ENCODE data around the gene BRPF1. TPM values are rescaled to one million over a fixed set of nuclear protein-coding genes. Genes with fewer than 3 reads are reported as not detected.

Gene BRPF1
- total and polyA plus RNA-seq, 10 of the 15 experiments (the other 5 are each of a cell fraction or from before 2014, with no cell fraction given): 1.2 to 25.3 (median 13.6) TPM

GRCh38 chr3:9743548-9743947 is 12.0 kb downstream of the BRPF1 start:
- CTCF ChIA-PET: no interaction called here

GRCh38 chr3:9744162-9744561 is 12.6 kb downstream of the BRPF1 start:
- Histone ChIP-seq H3K9me3 (replicated peaks; ENCODE audit: control insufficient read depth, insufficient read depth, low read length) (no peaks in the 10 kb centered on the region), H3K36me3 (ENCODE audit: control insufficient read depth in 2 of 2, insufficient read depth in 2 of 2, low read length in 1 of 2) (peaks cover 42 to 49% of the 10 kb centered on the region in 2 experiments), H3K4me3 (no peak overlapping the region), H3K27me3 (replicated peaks in 1 of 2; ENCODE audit: control insufficient read depth in 2 of 2, insufficient read depth in 2 of 2, low read length in 1 of 2) (no peaks in the 10 kb centered on the region), H2AFZ (ENCODE audit: control insufficient read depth, low read depth, low read length) (no peak overlapping the region), H3K27ac (ENCODE audit: control insufficient read depth, insufficient read depth) (no peak overlapping the region), H3K79me2 (ENCODE audit: control insufficient read depth, insufficient read depth, low read length) (no peaks in the 10 kb centered on the region), H4K20me1 (ENCODE audit: control insufficient read depth, insufficient read depth) (no peaks in the 10 kb centered on the region), H3K4me2 (ENCODE audit: control insufficient read depth, insufficient read depth) (no peak overlapping the region), H3K9ac (ENCODE audit: control insufficient read depth, insufficient read depth, low read length) (no peak overlapping the region), H3K4me1 (ENCODE audit: control insufficient read depth, insufficient read depth, low read length) (no peaks in the 10 kb centered on the region)
- no TSS peak for BruUV-seq (replicated peaks)
- FAIRE-seq (no peak), ATAC-seq (no peak), DNase-seq (ENCODE audit: low read depth, low spot score) (no peak)
- ChIA-PET RAD21 (ENCODE audit: unreplicated experiment) (no interaction called here), POLR2A (interaction anchor here (0.8 kb wide), 1 partner anchor 11 kb away, joined by 3 read pairs; no protein-coding TSS in a partner anchor), SMC1A (ENCODE audit: uncharacterized antibody, unreplicated experiment) (no interaction called here), CTCF (no interaction called here)
- intact Hi-C loops (cut with micrococcal nuclease; ENCODE audit: unreplicated experiment) (no loop called here), in situ Hi-C loops (cut with MboI) (no loop called here)
- WGBS (ENCODE audit: insufficient coverage, insufficient replicate concordance, low lambda C conversion rate, missing lambda C conversion rate): 97% methylated on average over 7 of the region's 13 CpGs
- TF ChIP-seq EGR1 (IDR thresholded peaks at IDR 0.05; ENCODE audit: borderline replicate concordance in 1 of 2, low read depth in 2 of 2, low read length in 2 of 2) (no peak), ATF2 (IDR thresholded peaks at IDR 0.05; ENCODE audit: low read length) (no peak), RELA (IDR thresholded peaks at IDR 0.05; ENCODE audit: borderline replicate concordance, partially characterized antibody) (no peak), NFXL1 (IDR thresholded peaks at IDR 0.05; ENCODE audit: borderline replicate concordance) (no peak), PRDM15 (CRISPR knock-in tag; IDR thresholded peaks at IDR 0.05) (no peak), SIN3A (IDR thresholded peaks at IDR 0.05; ENCODE audit: low read depth, low read length) (no peak), SMAD5 (IDR thresholded peaks at IDR 0.05; ENCODE audit: low read depth) (no peak)

More at GRCh38 chr3:9743548-9743947, 12.0 kb downstream of the BRPF1 start:
- SMC1A ChIA-PET (ENCODE audit: uncharacterized antibody, unreplicated experiment): no interaction called here
- no peak for DNase-seq (ENCODE audit: low read depth, low spot score)
- no peaks in the 10 kb centered on the region for H4K20me1 ChIP-seq (ENCODE audit: control insufficient read depth, insufficient read depth)
- POLR2A ChIA-PET: no interaction called here
- no TSS peak for BruUV-seq (replicated peaks)
- 97% methylated on average over 18 of the region's 18 CpGs for WGBS (ENCODE audit: insufficient coverage, insufficient replicate concordance, low lambda C conversion rate, missing lambda C conversion rate)
- H3K9ac ChIP-seq (ENCODE audit: control insufficient read depth, insufficient read depth, low read length): no peak overlapping the region
- intact Hi-C loops (cut with micrococcal nuclease; ENCODE audit: unreplicated experiment) (no loop called here), in situ Hi-C loops (cut with MboI) (no loop called here)
- no peak overlapping the region for H3K4me2 ChIP-seq (ENCODE audit: control insufficient read depth, insufficient read depth)
- no peaks in the 10 kb centered on the region for H3K79me2 ChIP-seq (ENCODE audit: control insufficient read depth, insufficient read depth, low read length)
- no peaks in the 10 kb centered on the region for H3K4me1 ChIP-seq (ENCODE audit: control insufficient read depth, insufficient read depth, low read length)
- RAD21 ChIA-PET (ENCODE audit: unreplicated experiment): no interaction called here
- FAIRE-seq: no peak
- ATAC-seq: no peak
- peaks cover 48 to 55% of the 10 kb centered on the region in 2 experiments for H3K36me3 ChIP-seq (ENCODE audit: control insufficient read depth in 2 of 2, insufficient read depth in 2 of 2, low read length in 1 of 2)
- no peak overlapping the region for H3K4me3 ChIP-seq
- H3K9me3 ChIP-seq (replicated peaks; ENCODE audit: control insufficient read depth, insufficient read depth, low read length): no peaks in the 10 kb centered on the region
- TF ChIP-seq BCL3 (IDR thresholded peaks at IDR 0.05; ENCODE audit: borderline replicate concordance, insufficient read depth, low read depth, low read length, poor library complexity, severe bottlenecking): peak; percentile 65
- no peak for TF ChIP-seq ZZZ3 (IDR thresholded peaks at IDR 0.05; ENCODE audit: control insufficient read depth, insufficient read length, low read depth)
- H3K27ac ChIP-seq (ENCODE audit: control insufficient read depth, insufficient read depth): no peak overlapping the region
- no peak overlapping the region for H2AFZ ChIP-seq (ENCODE audit: control insufficient read depth, low read depth, low read length)
- H3K27me3 ChIP-seq (replicated peaks in 1 of 2; ENCODE audit: control insufficient read depth in 2 of 2, insufficient read depth in 2 of 2, low read length in 1 of 2): no peaks in the 10 kb centered on the region

Measured in GM12878 (cell line).